Measurements from ENCODE around the gene P4HA2. TPM values are rescaled to one million over a fixed set of nuclear protein-coding genes. Genes with fewer than 3 reads are reported as not detected.

Gene P4HA2
- polyA plus RNA-seq, 4 donors, result 24.8 to 43.6 (median 33.0) TPM

- peak in 1 of 4 donors; percentile 73 for DNase-seq (ENCODE audit: low read depth in 4 of 4, low spot score in 3 of 4)
Measured at GRCh38 chr5:132265336-132266030, 37.8 kb upstream of the P4HA2 start.

DNA sequence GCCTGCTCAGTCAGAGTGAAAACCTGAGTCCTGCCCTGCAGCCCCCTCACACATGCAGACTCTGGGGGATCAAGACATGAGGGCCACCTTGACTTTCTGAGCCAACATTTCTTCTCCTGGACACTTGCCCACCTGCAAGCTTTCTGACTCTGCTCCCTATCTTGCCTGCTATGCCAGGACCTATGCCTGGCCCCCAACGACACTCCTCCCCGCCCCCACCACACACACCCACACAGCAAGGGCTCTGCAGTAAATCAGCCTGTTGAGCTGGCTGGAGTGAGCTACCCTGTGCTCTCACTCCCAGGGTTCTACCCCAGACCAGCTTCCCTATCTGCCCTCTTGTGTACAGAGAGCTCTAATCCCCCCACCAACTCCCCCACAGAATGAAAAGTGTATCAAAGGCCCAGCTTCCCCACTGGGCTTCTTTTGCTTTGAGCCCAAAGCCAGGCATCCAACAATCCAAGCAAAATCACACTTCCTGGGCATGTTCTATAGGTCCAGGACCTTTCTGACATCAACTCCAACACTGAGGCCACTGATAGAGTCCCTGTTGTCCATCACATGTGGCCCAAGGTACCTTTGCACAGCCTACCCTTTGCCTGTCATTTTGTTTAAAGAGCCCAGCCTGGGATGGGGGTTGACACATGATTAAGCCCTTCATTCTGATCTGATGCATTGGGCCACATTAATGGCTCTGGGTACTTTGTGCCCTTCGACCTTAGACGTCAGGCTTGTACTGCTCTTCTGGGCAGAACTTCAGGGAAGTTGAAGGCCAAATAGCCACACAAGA is 37.1 kb upstream of the P4HA2 start:
- no peak for DNase-seq (ENCODE audit: low read depth in 4 of 4, low spot score in 3 of 4)

- DNase-seq (ENCODE audit: low read depth in 4 of 4, low spot score in 3 of 4), result no peak
Measured at GRCh38 chr5:132263548-132264261, 36.1 kb upstream of the P4HA2 start.

GRCh38 chr5:132262882-132263547 is 35.4 kb upstream of the P4HA2 start:
- DNase-seq (ENCODE audit: low read depth in 4 of 4, low spot score in 3 of 4), result no peak

DNA sequence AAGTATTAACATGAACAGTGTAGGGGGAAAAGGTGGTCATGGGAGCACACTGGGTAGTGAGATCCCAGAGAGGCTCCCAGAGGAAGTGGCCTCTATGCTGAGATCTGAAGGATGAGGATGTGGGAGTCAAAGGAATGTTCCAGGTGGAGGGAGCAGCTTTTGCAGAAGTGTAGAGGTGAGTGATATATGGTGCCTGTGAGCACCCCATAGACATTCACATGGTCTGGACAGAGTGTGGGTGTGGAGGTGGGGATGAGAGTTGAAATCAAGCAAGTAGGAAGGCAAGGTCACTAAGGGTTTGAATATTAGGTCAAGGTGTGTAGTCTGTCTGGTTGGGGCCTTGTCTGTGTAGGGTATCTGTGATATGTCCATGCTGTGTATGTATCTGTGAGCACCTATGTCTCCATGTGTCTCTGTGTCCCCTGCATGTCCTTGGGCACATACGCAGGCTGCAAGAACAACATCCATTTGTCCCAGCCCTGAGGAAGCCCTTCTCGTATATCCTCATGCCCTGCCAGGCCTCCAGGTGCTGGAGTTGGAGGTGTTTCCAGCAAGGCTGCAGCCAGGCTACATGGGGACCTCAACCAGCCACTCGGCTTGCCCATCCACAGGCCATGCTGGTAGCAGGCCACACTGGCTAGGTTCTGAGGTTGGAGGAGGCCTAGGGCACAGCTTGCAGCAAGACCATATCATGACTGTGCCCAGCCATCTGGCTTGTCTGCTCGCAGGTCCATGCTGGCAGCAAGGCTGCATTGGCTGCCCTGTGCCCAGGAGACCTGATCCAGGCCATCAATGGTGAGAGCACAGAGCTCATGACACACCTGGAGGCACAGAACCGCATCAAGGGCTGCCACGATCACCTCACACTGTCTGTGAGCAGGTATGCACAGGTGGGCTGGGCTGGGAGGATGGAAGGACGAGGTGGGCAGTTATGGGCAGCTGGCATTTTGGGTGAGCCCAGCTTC is 34.5 kb upstream of the P4HA2 start:
- no peak for DNase-seq (ENCODE audit: low read depth in 4 of 4, low spot score in 3 of 4)

- DNase-seq (ENCODE audit: low read depth in 4 of 4, low spot score in 3 of 4), result no peak
Measured at GRCh38 chr5:132260714-132261551, 33.3 kb upstream of the P4HA2 start.

GRCh38 chr5:132260051-132260450 is 32.4 kb upstream of the P4HA2 start:
- no peak for DNase-seq (ENCODE audit: low read depth in 4 of 4, low spot score in 3 of 4)

DNA sequence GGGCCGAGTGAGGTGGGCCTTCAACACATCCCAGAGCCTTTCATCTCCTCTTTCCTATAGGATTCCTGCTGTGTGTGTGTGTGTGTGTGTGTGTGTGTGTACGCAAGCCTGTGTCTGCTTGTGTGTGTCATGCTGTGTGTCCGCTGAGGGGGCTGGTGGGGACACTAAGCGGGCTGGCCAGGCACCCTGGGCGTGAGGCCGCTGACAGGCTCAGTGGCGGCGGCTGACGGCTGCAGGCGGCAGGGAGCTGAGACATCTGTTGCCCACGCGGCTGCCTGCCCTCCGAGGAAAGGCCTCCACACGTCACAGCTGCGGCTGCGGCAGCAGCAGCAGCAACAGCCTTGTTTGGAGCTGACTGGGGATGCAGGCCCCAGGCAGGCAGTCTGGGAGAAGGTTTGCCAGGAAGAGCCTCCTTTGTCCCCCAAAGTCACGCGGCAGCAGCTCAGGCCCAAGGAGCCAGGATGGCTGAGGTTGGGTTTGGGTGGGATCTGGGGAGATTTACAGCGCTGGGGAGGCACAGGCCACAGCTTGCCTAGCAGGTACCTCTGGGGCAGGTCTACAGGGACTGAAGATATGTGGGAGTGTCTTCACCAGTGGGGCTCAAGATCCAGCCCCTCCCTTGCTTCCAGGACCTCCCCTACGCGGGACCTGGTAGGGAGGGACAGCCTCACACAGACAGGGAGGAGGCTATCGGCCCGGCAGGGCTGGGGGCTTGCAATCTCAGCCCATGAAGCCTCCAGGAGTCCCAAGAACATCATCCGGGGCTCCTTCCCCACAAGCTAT is 31.6 kb upstream of the P4HA2 start:
- DNase-seq (ENCODE audit: low read depth in 4 of 4, low spot score in 3 of 4), result no peak

DNA sequence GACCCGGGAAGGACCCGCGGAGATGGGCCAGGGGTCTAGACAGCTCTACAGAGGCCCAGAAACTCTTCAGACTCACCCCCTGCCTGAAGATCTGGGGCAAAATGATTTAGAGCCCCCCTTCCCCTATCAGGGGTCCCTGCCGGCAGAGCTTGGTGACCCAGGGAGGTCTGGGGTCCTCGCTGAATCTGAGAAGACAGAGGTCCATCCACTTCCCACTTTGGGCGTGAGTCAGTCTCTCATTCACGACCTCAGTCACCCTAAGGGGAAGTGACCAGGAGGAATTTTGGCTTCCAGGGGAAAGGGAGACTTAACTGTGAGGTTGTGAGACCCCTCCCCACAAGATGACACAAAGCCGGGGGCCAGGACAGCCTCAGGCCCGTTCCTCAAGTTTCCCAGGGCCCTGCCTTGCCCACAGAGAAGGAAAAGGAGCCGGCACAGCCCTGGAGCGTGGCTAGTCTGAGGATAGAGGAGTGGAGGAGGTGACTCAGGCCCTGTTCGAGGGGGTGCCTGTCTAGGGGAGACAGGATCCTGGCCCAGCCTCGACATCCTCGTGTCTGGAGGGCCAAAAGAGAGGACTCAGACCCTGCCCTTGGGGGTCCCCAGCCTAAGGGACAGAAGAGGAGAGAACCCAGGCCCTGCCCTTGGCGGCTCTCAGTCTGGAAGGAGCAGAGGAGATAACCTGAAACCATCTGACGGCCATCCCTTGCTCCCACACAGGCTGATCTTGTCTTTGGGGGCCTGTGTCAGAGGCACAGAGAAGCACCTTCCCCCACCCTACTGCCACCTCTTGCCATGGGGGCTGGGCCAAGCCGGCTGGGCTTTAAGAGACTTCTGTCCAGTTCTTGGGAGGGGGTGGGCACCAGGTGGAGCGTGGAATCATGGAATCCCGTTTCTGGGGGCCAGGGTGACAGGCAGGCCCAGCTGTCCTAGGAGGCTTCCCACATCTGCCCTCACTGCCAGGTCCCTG is 30.7 kb upstream of the P4HA2 start:
- DNase-seq (ENCODE audit: low read depth in 4 of 4, low spot score in 3 of 4), result no peak

DNA sequence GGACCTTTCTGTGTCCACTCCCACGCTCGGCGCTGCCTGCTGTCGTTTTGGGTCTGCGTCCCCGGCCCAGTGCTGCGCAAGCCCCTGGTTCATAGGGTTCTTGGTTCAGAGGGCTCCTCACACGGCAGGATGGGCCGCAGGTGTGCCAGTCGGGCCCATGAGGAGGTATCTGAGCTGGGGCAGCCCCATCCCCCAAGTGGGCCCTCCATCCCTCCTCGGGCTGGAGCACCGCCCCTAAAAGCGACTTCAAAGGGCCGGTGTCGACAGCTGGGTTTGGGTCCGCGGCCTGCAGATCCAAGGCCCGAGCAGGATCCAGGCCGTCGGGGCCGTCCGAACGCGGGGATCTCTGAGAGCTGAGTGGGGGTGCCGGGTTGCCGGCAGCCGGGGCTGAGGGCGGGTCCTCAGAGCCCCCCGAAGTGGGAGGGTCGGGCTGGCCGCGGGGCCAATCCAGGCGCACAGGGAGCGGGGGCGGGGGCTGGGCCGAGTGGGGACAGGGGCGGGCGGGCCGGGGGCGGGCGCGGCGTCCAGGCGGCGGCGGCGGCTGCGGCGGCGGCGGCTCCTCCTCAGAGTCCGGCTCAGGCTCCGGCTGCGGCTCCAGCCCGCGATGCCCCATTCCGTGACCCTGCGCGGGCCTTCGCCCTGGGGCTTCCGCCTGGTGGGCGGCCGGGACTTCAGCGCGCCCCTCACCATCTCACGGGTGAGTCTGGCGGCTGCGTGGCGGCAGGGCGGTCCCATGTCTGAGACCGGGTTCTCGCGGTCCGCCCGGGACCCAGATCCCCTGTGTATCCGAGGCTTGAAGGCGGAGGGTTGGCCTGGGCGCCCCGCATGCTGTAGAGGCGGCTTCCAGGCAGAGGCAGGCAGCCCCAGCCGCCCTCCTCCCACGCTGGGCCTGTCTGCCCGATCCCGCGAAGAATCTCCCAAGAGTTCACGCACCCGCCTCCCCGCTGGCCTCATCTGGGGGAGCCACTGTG is 29.8 kb upstream of the P4HA2 start, which contains the start of gene PDLIM4:
Gene PDLIM4, plus strand, starts transcription at position 566 of the 971 bp plus-strand sequence. Its CDS starts 39 bp downstream, at position 605.
- DNase-seq (ENCODE audit: low read depth in 4 of 4, low spot score in 3 of 4), result no peak

DNA sequence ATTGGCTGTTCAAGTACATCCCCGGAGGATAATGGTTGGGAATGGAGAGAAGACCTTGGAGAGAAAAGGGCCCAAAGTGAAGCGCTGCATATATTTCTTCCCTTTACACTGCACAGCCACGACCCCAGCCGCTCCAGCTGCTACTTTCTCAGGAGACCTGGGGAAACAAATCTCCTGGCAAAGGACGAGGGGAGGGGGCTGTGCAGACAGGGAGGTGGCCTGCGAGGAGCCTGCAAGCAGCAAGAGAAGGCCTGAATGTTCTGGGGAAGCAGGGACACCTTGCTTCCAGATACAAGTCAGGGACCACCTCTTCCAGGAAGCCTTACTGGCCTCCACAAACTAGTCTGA is 29.1 kb upstream of the P4HA2 start:
- no peak for DNase-seq (ENCODE audit: low read depth in 4 of 4, low spot score in 3 of 4)

DNA sequence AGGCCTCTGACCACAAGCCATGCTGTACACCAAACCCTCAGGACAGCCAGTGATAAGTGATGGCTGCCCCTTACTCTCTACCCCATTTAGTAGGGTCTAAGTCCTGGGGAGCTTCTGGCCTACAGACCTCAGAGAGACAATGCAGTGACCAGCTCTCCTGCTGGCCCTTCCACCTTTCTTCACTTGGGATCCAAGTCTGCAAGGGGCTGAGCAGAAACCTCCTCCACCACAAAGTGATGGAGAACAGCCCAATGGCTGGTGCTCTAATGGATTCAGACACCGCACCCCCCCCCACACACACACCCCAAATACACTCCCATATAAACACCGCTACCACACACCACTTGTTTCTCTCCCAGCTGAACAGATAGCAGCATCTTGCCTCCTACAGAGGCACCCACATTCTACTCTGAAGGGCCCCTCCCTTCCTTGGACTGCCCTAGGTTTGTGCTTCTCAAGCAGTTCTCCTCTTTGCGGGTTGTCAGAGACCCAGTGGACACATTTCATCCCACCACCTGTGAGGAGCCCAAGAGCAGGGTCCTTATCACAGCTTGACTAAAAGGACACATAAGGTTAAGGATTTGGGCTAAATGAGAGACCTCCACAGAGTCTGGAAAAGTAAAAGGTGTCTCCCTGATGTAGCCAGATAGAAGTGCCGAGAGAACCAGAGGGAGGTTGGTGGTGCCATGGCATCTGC is 28.6 kb upstream of the P4HA2 start:
- DNase-seq (ENCODE audit: low read depth in 4 of 4, low spot score in 3 of 4), result no peak

DNA sequence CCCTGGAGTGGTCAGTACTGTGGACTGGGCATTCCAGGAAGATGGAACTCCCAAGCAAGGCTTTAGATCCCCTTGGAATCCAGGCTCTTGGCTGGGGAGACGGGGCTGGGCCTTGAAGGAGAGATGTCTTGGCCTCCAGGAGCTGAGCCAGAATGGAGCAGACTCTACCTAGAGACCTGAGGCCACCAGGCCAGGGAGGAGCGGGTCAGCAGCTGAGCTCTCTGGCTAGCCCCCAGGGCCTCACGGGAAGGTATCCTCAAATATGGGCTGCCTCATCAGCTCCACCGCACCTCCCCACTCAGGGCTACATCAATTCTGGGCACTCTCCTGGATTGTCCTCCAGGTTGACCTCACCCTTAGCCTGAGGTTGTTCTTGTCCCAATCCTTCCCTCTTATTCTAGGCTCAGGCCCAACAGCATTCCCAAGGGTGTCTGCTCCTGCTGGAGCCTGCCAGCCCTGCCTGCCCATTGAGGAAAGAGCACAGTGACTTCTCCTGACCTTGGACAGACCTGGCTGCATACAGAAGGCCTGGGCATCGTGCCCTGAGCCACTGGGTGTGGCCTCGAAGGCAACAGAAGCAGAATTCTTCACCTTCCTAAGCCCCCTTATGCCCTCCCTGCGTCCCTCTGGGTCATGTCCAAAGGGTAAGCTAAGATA is 26.8 kb upstream of the P4HA2 start:
- no peak for DNase-seq (ENCODE audit: low read depth in 4 of 4, low spot score in 3 of 4)

DNA sequence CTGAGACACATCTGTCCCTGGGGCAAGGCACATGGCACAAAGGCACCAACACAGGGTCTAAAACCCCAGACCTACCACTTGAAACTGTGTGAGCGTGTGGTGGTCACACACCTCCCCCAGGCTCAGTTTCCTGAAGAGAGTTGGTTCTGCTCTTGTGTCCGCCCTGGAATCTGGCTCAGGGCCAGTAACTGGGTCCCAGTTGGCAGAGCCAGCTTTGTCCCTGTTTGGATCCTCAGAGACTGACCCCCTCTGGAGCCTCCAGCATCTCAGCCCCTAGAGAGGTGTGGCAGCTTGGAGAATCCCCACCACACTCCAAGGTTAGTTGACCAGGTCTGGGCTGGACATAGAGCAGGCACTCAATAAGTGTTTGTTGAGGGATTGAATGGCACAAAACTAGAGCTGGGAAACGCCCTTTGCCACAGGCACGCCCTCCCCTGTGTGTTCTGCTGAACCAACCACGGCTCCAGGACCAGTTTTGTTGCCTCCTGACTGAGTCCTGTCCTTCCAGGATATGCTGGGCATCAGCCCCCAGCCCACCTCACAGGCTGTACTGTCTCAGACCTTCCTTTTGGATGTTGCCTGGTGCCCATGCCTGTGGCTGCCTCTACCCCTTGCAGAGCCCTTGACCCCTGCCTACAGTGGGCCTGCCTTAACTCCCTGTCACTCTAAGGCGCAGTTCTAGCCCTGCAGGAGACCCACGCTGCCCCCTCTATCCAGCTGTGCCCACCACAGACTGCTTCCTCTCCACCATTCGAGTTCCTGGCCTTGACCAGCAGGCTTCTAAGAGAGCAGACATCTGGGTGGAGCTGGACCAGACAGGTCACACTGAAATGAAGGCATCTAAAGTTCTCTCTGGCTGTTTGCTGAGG is 26.0 kb upstream of the P4HA2 start:
- DNase-seq (ENCODE audit: low read depth in 4 of 4, low spot score in 3 of 4), result no peak
